SK-MEL-5 (cell line): ENCODE results near the gene IFRD1. TPM values are rescaled to one million over a fixed set of nuclear protein-coding genes. Genes with fewer than 3 reads are reported as not detected.

Experiments used
- DNase-seq: peaks from one replicate; pipeline ENCODE4 v3.0.0-alpha.2; 2016; ENCODE audit warnings: low read depth, low spot score
- in situ Hi-C: cut with HindIII; loops from 2 replicates; pipeline ENCODE4 v1.10.0; 2016; ENCODE audit warnings: low sequenced_read_pairs, high pct_unique_total_duplicates, low pct_unique_long_range_greater_than_20kb
- total RNA-seq: library from RNA; depleted of rRNA; stranded (reverse); fragments of >200 nt; shearing (Covaris generic); gene quantifications from 2 replicates; pipeline ENCODE4 v1.2.3, GENCODE V29; 2014

Gene IFRD1
- total RNA-seq, 1 experiment from 2014 or later = 69.3 TPM

- in situ Hi-C loops = no loop called here
- DNase-seq = no peak
Observed at GRCh38 chr7:112467867-112468266, 17.6 kb downstream of the IFRD1 start.

GRCh38 chr7:112470194-112470593, 19.9 kb downstream of the IFRD1 start:
- in situ Hi-C loops = no loop called here
- DNase-seq = no peak

- DNase-seq = no peak
- in situ Hi-C loops = no loop called here
Observed at GRCh38 chr7:112476390-112477052, 26.3 kb downstream of the IFRD1 start.

- no peak for DNase-seq
- in situ Hi-C loops = no loop called here
Observed at GRCh38 chr7:112481121-112481736, 31.0 kb downstream of the IFRD1 start.

GRCh38 chr7:112481833-112482670, 31.8 kb downstream of the IFRD1 start:
- DNase-seq = peak; percentile 80
- in situ Hi-C loops = no loop called here

- DNase-seq = peak; percentile 93
- in situ Hi-C loops = no loop called here
Observed at GRCh38 chr7:112484671-112485167, 34.5 kb downstream of the IFRD1 start.

- no peak for DNase-seq
- in situ Hi-C loops = no loop called here
Observed at GRCh38 chr7:112485766-112486165, 35.5 kb downstream of the IFRD1 start.

GRCh38 chr7:112487457-112488263, 37.4 kb downstream of the IFRD1 start:
- in situ Hi-C loops = no loop called here
- no peak for DNase-seq

GRCh38 chr7:112488264-112488552, 37.9 kb downstream of the IFRD1 start:
- in situ Hi-C loops = no loop called here
- DNase-seq = no peak

GRCh38 chr7:112492186-112492585, 41.9 kb downstream of the IFRD1 start:
- in situ Hi-C loops = no loop called here
- no peak for DNase-seq

- no peak for DNase-seq
- in situ Hi-C loops = no loop called here
Observed at GRCh38 chr7:112494656-112495055, 44.4 kb downstream of the IFRD1 start.

GRCh38 chr7:112495156-112495788, 45.0 kb downstream of the IFRD1 start:
- in situ Hi-C loops = no loop called here
- no peak for DNase-seq

- in situ Hi-C loops = no loop called here
- DNase-seq = peak; percentile 79
Observed at GRCh38 chr7:112495810-112496462, 45.7 kb downstream of the IFRD1 start.

- in situ Hi-C loops = no loop called here
Observed at GRCh38 chr7:112497481-112497880, 47.2 kb downstream of the IFRD1 start.

GRCh38 chr7:112500619-112501018, 50.4 kb downstream of the IFRD1 start:
- in situ Hi-C loops = no loop called here
- no peak for DNase-seq

More at GRCh38 chr7:112497481-112497880, 47.2 kb downstream of the IFRD1 start:
- no peak for DNase-seq

- in situ Hi-C loops = no loop called here
Observed at GRCh38 chr7:112501801-112502503, 51.7 kb downstream of the IFRD1 start.

More at GRCh38 chr7:112501801-112502503, 51.7 kb downstream of the IFRD1 start:
- DNase-seq = no peak
